ENCODE results near the gene GZMM. TPM values are rescaled to one million over a fixed set of nuclear protein-coding genes. Genes with fewer than 3 reads are reported as not detected.
A peak's percentile ranks its signal among the peaks of the same experiment; 100 is the strongest.

Gene GZMM
- total RNA-seq, 1 experiment from 2014 or later: not detected

- no peaks in the 10 kb centered on the region for H3K36me3 ChIP-seq
- no peaks in the 10 kb centered on the region for H3K27me3 ChIP-seq
- H3K9me3 ChIP-seq: no peaks in the 10 kb centered on the region
- DNase-seq: no peak
- no peak overlapping the region for H3K4me3 ChIP-seq
Observed at GRCh38 chr19:541699-542098, 2.2 kb upstream of the GZMM start.

- Histone ChIP-seq H3K36me3 (no peaks in the 10 kb centered on the region), H3K4me3 (no peak overlapping the region), H3K27me3 (no peaks in the 10 kb centered on the region), H3K9me3 (no peaks in the 10 kb centered on the region)
- DNase-seq: no peak
Observed at GRCh38 chr19:542173-542866, 1.5 kb upstream of the GZMM start.

GRCh38 chr19:547117-547516, 3.3 kb downstream of the GZMM start:
- H3K36me3 ChIP-seq: no peaks in the 10 kb centered on the region
- H3K4me3 ChIP-seq: no peak overlapping the region
- H3K9me3 ChIP-seq: no peaks in the 10 kb centered on the region
- no peak for DNase-seq
- no peaks in the 10 kb centered on the region for H3K27me3 ChIP-seq

GRCh38 chr19:547836-548720, 4.2 kb downstream of the GZMM start:
- H3K27me3 ChIP-seq: no peaks in the 10 kb centered on the region
- H3K9me3 ChIP-seq: no peaks in the 10 kb centered on the region
- no peak overlapping the region for H3K4me3 ChIP-seq
- DNase-seq: no peak
- H3K36me3 ChIP-seq: no peaks in the 10 kb centered on the region

- Histone ChIP-seq H3K36me3 (no peaks in the 10 kb centered on the region), H3K4me3 (no peak overlapping the region), H3K9me3 (no peaks in the 10 kb centered on the region), H3K27me3 (no peaks in the 10 kb centered on the region)
- no peak for DNase-seq
Observed at GRCh38 chr19:548886-549830, 5.3 kb downstream of the GZMM start.

- H3K4me3 ChIP-seq: no peak overlapping the region
- no peaks in the 10 kb centered on the region for H3K36me3 ChIP-seq
- DNase-seq: no peak
- H3K27me3 ChIP-seq: no peaks in the 10 kb centered on the region
- H3K9me3 ChIP-seq: no peaks in the 10 kb centered on the region
Observed at GRCh38 chr19:554817-555216, 11.0 kb downstream of the GZMM start.

GRCh38 chr19:555474-555808, 11.6 kb downstream of the GZMM start:
- Histone ChIP-seq H3K27me3 (no peaks in the 10 kb centered on the region), H3K9me3 (no peaks in the 10 kb centered on the region), H3K4me3 (no peak overlapping the region), H3K36me3 (no peaks in the 10 kb centered on the region)
- no peak for DNase-seq

- no peaks in the 10 kb centered on the region for H3K9me3 ChIP-seq
- DNase-seq: no peak
- no peaks in the 10 kb centered on the region for H3K27me3 ChIP-seq
Observed at GRCh38 chr19:556611-557382, 12.9 kb downstream of the GZMM start.

GRCh38 chr19:558770-559439, 15.1 kb downstream of the GZMM start:
- Histone ChIP-seq H3K9me3 (no peaks in the 10 kb centered on the region), H3K27me3 (no peaks in the 10 kb centered on the region), H3K36me3 (no peaks in the 10 kb centered on the region), H3K4me3 (no peak overlapping the region)
- no peak for DNase-seq

More at GRCh38 chr19:556611-557382, 12.9 kb downstream of the GZMM start:
- H3K36me3 ChIP-seq: no peaks in the 10 kb centered on the region
- H3K4me3 ChIP-seq: no peak overlapping the region

GRCh38 chr19:560121-560520, 16.3 kb downstream of the GZMM start:
- Histone ChIP-seq H3K4me3 (no peak overlapping the region), H3K36me3 (no peaks in the 10 kb centered on the region), H3K27me3 (no peaks in the 10 kb centered on the region), H3K9me3 (no peaks in the 10 kb centered on the region)
- DNase-seq: no peak

- no peak for DNase-seq
- no peaks in the 10 kb centered on the region for H3K36me3 ChIP-seq
- H3K27me3 ChIP-seq: no peaks in the 10 kb centered on the region
- H3K4me3 ChIP-seq: no peak overlapping the region
- H3K9me3 ChIP-seq: no peaks in the 10 kb centered on the region
Observed at GRCh38 chr19:566403-566802, 22.6 kb downstream of the GZMM start.

GRCh38 chr19:566844-567243, 23.0 kb downstream of the GZMM start:
- no peaks in the 10 kb centered on the region for H3K36me3 ChIP-seq

GRCh38 chr19:567296-567900, 23.5 kb downstream of the GZMM start:
- Histone ChIP-seq H3K27me3 (no peaks in the 10 kb centered on the region), H3K9me3 (no peaks in the 10 kb centered on the region), H3K36me3 (no peaks in the 10 kb centered on the region), H3K4me3 (no peak overlapping the region)
- DNase-seq: no peak

More at GRCh38 chr19:566844-567243, 23.0 kb downstream of the GZMM start:
- DNase-seq: no peak
- H3K4me3 ChIP-seq: no peak overlapping the region
- no peaks in the 10 kb centered on the region for H3K9me3 ChIP-seq
- H3K27me3 ChIP-seq: no peaks in the 10 kb centered on the region

GRCh38 chr19:570251-570686, 26.4 kb downstream of the GZMM start:
- no peaks in the 10 kb centered on the region; the same call in 1 of the 2 replicates for H3K36me3 ChIP-seq
- no peak for DNase-seq
- no peak overlapping the region for H3K4me3 ChIP-seq

GRCh38 chr19:570937-571565, 27.2 kb downstream of the GZMM start:
- no peaks in the 10 kb centered on the region for H3K27me3 ChIP-seq
- no peaks in the 10 kb centered on the region; the same call in 1 of the 2 replicates for H3K36me3 ChIP-seq
- H3K9me3 ChIP-seq: no peaks in the 10 kb centered on the region
- peak overlapping the region; percentile 69 for H3K4me3 ChIP-seq
- DNase-seq: no peak

More at GRCh38 chr19:570251-570686, 26.4 kb downstream of the GZMM start:
- no peaks in the 10 kb centered on the region for H3K9me3 ChIP-seq
- no peaks in the 10 kb centered on the region for H3K27me3 ChIP-seq
